ENCODE results near the gene TMEM176B. TPM values are rescaled to one million over a fixed set of nuclear protein-coding genes. Genes with fewer than 3 reads are reported as not detected.
A peak's percentile ranks its signal among the peaks of the same experiment; 100 is the strongest.

Gene TMEM176B
- total RNA-seq, 3 donors from 2014 or later (not counting 1 experiment from before 2014, with no cell fraction given), result 4.0 TPM; not detected in 2

DNA sequence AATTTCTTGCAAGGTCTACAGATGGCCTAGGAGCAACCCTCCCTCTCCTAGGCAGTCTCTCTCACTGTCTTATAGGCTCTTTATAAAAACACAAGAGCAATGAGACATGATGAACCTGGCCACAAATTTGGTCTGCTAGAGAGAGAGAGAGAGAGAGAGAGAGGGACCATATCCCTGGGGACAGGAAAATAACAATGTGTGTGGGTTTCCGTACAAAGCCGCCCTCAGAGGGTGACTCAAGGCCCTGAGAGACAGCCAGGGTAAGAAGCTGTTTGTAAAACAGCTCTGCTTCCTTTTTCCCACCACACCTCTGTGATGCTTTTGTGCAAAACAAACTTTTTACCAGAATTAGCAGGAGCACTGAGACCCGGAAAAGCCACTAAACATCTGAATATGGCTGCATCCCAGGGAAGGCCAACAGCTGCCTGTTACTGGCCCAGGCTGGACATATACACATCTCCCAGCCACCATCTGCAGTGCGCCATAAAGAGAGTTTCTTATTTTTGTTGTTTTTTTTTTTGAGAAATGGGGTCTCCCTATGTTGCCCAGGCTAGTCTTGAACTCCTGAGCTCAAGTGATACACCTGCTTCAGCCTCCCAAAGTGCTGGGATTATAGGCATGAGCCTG, 44.6 kb downstream of the TMEM176B start:
- H3K27ac Mint-ChIP-seq, result peak overlapping the region; percentile 87 to 89

DNA sequence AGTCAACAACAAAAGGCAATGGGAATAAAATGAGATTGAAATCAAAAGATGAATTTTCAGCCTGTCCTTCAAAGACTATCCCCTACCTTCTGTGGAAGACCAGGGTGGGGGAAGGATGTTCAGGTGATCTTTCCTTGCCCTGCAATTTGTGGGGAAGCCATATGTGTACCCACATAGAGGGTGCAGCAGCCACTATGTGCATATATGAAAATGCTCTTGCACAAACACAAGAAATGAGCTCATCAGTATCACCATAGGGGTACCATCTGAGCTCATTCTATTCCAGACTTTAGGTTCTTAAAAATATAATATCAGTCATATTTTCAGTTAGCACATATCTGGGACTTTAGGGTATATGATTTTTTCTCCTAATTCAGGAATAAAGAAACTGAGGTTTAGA, 45.2 kb downstream of the TMEM176B start:
- Histone ChIP-seq H3K27me3 (ENCODE audit: control insufficient read depth, insufficient read depth, low read length) (no peaks in the 10 kb centered on the region), H3K36me3 (ENCODE audit: control insufficient read depth, insufficient read depth, low read length) (no peaks in the 10 kb centered on the region), H3K4me3 (ENCODE audit: low read length) (no peak overlapping the region), H3K4me1 (ENCODE audit: control insufficient read depth, insufficient read depth, low read length) (peaks cover 33% of the 10 kb centered on the region), H3K27ac (ENCODE audit: low read length) (peak overlapping the region; percentile 78), H3K9me3 (ENCODE audit: control insufficient read depth, insufficient read depth, low read length) (no peaks in the 10 kb centered on the region)
- Mint-ChIP-seq H3K27me3 (ENCODE audit: low read depth in 2 of 2) (no peaks in the 10 kb centered on the region), H3K36me3 (no peaks in the 10 kb centered on the region), H3K4me3 (peak overlapping the region; percentile 63), H3K9me3 (peaks cover 2 to 5% of the 10 kb centered on the region in 2 donors), H3K4me1 (peaks cover 40 to 50% of the 10 kb centered on the region in 2 donors), H3K27ac (peak overlapping the region; percentile 87 to 89)
- peak in 1 of 3 donors; percentile 17 for ATAC-seq
- no peak for TF ChIP-seq CTCF (IDR thresholded peaks at IDR 0.05)
- DNase-seq, result peak in 1 of 2 donors; percentile 51
- intact Hi-C loops (cut with micrococcal nuclease), result loop anchor here (2.0 to 5.0 kb wide), 5 partner anchors 38 to 398 kb away; partner anchors contain the start of genes GIMAP1, GIMAP4, GIMAP6 and GIMAP7

More for the DNA sequence above, 44.6 kb downstream of the TMEM176B start:
- DNase-seq, result peak; percentile 35 to 89
- H3K27me3 ChIP-seq (ENCODE audit: control insufficient read depth, insufficient read depth, low read length), result no peaks in the 10 kb centered on the region
- no peak for TF ChIP-seq CTCF (IDR thresholded peaks at IDR 0.05)
- no peaks in the 10 kb centered on the region for H3K36me3 Mint-ChIP-seq
- H3K27me3 Mint-ChIP-seq (ENCODE audit: low read depth in 2 of 2), result no peaks in the 10 kb centered on the region
- H3K4me1 Mint-ChIP-seq, result peaks cover 33 to 44% of the 10 kb centered on the region in 2 donors
- H3K9me3 ChIP-seq (ENCODE audit: control insufficient read depth, insufficient read depth, low read length), result no peaks in the 10 kb centered on the region
- no peaks in the 10 kb centered on the region for H3K36me3 ChIP-seq (ENCODE audit: control insufficient read depth, insufficient read depth, low read length)
- intact Hi-C loops (cut with micrococcal nuclease), result loop anchor here (1.0 to 5.0 kb wide), 6 partner anchors 17 to 398 kb away; partner anchors contain the start of genes GIMAP4, GIMAP6 and GIMAP7
- H3K4me1 ChIP-seq (ENCODE audit: control insufficient read depth, insufficient read depth, low read length), result peaks cover 33% of the 10 kb centered on the region
- H3K4me3 ChIP-seq (ENCODE audit: low read length), result no peak overlapping the region
- WGBS (ENCODE audit: insufficient coverage), result 2% methylated on average over 3 of the region's 4 CpGs
- ATAC-seq, result peak; percentile 74 to 80 (median 79)
- peak overlapping the region; percentile 63 for H3K4me3 Mint-ChIP-seq
- peaks cover 2 to 5% of the 10 kb centered on the region in 2 donors for H3K9me3 Mint-ChIP-seq
- H3K27ac ChIP-seq (ENCODE audit: low read length), result peak overlapping the region; percentile 78

DNA sequence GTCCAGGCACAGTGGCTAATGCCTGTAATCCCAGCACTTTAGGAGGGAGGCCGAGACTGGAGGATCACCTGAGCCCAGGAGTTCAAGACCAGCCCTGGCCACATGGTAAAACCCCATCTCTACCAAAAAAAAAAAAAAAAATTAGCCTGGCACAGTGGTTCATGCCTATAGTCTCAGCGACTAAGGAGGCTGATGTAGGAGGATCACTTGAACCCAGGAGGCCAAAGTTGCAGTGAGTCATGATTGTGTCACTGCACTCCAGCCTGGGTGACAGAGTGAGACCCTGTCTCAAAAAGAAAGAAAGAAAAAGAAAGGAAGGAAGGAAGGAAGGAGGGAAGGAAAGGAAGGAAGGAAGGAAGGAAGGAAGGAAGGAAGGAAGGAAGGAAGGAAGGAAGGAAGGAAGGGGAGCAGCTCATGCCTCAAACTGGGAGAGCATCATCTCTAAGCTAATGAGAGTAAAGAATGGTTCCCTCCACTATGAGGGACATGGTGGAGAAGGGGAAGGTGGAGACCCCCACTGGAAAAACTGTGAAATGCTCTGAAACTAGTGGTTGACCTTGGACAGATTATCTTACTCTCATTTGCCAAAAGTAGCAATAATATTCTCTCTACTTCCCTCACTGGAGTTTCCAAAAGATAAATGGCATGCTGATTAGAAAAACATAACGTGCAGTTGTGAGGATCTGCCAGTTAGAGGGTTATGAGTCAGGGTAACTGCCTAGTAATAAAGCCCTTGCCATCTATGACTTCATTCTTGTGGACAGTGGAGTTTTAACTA, 46.1 kb downstream of the TMEM176B start:
- no peak overlapping the region for H3K4me3 ChIP-seq (ENCODE audit: low read length)
- peaks cover 39% of the 10 kb centered on the region for H3K4me1 ChIP-seq (ENCODE audit: control insufficient read depth, insufficient read depth, low read length)
- H3K27ac ChIP-seq (ENCODE audit: low read length), result peak overlapping the region; percentile 71
- no peaks in the 10 kb centered on the region for H3K36me3 ChIP-seq (ENCODE audit: control insufficient read depth, insufficient read depth, low read length)
- peak in 1 of 2 donors; percentile 69 for DNase-seq
- Mint-ChIP-seq H3K9me3 (peaks cover 2 to 5% of the 10 kb centered on the region in 2 donors), H3K27ac (peak overlapping the region; percentile 87 to 89), H3K36me3 (no peaks in the 10 kb centered on the region), H3K27me3 (ENCODE audit: low read depth in 2 of 2) (no peaks in the 10 kb centered on the region), H3K4me3 (peak overlapping the region; percentile 62), H3K4me1 (peaks cover 49 to 60% of the 10 kb centered on the region in 2 donors)
- H3K9me3 ChIP-seq (ENCODE audit: control insufficient read depth, insufficient read depth, low read length), result no peaks in the 10 kb centered on the region
- no peaks in the 10 kb centered on the region for H3K27me3 ChIP-seq (ENCODE audit: control insufficient read depth, insufficient read depth, low read length)
- ATAC-seq, result peak in 2 of 3 donors; percentile 43 to 55
- 66% methylated on average over 2 of the region's 3 CpGs for WGBS (ENCODE audit: insufficient coverage)
- intact Hi-C loops (cut with micrococcal nuclease), result loop anchor here (2.0 to 5.0 kb wide), 2 partner anchors 37 to 239 kb away; partner anchors contain the start of genes GIMAP1 and GIMAP7
- no peak for TF ChIP-seq CTCF (IDR thresholded peaks at IDR 0.05)
